DOHH2 (cell line): ENCODE measurements around the gene TIMMDC1.

Experiments used
- EZH2phosphoT487 ChIP-seq: fragments of 200-600 bp; sonication (generic); IDR thresholded peaks from 2 replicates; pipeline ENCODE4 v1.6.1; 2017; ENCODE audit warnings: borderline replicate concordance, mild to moderate bottlenecking, antibody characterized with exemption, low read length, moderate library complexity, mixed read lengths
- TF ChIP-seq, protein P1 (sequence below): fragments of 200-600 bp; sonication (generic); IDR thresholded peaks from one replicate; pipeline ENCODE4 v1.5.1; 2014; ENCODE audit warnings: antibody characterized with exemption, mild to moderate bottlenecking, low read depth, low read length; ENCODE audit not compliant: poor library complexity, severe bottlenecking

DNA sequence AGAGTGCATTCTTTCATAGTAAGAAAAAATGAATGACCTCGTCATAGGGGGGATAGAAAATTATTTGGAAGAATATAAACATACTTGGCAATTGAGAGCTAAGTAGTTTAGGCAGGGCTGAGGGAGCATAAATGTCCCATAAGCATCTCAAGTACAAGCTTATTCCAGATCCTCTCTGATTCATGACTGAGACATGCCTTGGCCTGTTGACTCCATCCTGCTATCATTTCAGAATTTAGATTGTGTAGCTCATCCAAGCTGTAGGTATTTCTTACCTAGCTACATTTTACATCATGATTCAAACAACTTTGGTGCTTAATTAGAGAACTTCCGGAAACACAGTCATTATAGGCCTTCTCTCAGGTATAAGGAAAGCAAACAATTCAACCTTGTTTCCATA, 17.3 kb upstream of the TIMMDC1 start:
- TF ChIP-seq, protein P1, sequence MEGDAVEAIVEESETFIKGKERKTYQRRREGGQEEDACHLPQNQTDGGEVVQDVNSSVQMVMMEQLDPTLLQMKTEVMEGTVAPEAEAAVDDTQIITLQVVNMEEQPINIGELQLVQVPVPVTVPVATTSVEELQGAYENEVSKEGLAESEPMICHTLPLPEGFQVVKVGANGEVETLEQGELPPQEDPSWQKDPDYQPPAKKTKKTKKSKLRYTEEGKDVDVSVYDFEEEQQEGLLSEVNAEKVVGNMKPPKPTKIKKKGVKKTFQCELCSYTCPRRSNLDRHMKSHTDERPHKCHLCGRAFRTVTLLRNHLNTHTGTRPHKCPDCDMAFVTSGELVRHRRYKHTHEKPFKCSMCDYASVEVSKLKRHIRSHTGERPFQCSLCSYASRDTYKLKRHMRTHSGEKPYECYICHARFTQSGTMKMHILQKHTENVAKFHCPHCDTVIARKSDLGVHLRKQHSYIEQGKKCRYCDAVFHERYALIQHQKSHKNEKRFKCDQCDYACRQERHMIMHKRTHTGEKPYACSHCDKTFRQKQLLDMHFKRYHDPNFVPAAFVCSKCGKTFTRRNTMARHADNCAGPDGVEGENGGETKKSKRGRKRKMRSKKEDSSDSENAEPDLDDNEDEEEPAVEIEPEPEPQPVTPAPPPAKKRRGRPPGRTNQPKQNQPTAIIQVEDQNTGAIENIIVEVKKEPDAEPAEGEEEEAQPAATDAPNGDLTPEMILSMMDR: no peak
- no peak for TF ChIP-seq EZH2phosphoT487
